Stimulated activated CD4-positive, alpha-beta T cell treated with anti-CD3 and anti-CD28 coated beads, Interleukin-1b, Interleukin-23, amount 100 ng/mL, for 24 hours (primary cell): ENCODE data around the gene PDGFRA.
"Not testable (repeated sequence)": the region's sequence is repeated elsewhere in the genome, so short reads cannot be mapped to it uniquely, and the experiment has no call there.

ENCODE experiments used
- DNase-seq, 4 experiments: peaks; one replicate each; pipeline ENCODE4 v3.0.0-alpha.2; 2020; ENCODE audit warnings: low read depth in 4 of 4, low spot score in 1 of 4

The PDGFRA gene

DNA sequence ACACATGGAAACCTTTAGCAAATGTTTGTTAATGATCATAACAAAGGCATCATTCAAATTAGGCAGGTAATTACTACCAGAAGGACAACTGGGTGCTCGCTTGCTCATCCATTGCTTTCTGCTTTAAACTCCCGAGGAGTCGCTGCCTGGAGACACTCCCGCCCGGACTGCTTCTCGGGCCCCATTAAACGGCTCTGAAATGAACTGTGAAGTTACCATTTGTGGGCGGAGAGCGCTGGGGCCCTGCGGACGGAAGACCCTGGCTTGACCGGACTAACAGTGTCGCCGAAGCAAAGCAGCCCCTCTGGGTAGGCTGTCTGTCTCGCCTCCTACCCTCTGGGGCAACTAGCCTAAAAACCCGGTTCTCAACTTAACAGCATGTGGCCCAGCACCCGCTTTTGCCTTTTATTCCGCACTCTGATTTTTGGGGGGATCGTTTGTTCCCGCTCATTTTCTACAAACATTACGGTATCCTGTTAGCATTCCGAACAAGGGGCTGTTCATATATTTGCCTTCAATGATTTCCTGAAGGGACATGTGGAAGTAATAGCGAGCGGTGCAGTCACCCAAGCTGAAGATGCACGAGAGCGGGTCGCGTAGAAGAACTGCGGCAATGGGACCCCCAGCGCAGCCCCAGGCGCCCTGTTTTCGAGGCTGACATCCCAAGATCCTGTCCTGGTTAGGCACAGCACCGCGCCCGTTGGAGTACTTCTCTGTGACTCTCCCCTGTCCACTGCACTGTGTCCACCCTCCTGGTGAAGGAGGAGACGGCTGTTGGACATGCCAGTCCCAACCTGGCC is 1.6 kb upstream of the PDGFRA start:
- DNase-seq = no peak

GRCh38 chr4:54228056-54228527 is 1.0 kb upstream of the PDGFRA start:
- no peak for DNase-seq

GRCh38 chr4:54228546-54228945 is 547 bp upstream of the PDGFRA start:
- no peak for DNase-seq

GRCh38 chr4:54229631-54230483 is 764 bp downstream of the PDGFRA start:
- DNase-seq = no peak

GRCh38 chr4:54230484-54231418 is 1.7 kb downstream of the PDGFRA start:
- DNase-seq = no peak

- DNase-seq = no peak
Observed at GRCh38 chr4:54231419-54231767, 2.3 kb downstream of the PDGFRA start.

DNA sequence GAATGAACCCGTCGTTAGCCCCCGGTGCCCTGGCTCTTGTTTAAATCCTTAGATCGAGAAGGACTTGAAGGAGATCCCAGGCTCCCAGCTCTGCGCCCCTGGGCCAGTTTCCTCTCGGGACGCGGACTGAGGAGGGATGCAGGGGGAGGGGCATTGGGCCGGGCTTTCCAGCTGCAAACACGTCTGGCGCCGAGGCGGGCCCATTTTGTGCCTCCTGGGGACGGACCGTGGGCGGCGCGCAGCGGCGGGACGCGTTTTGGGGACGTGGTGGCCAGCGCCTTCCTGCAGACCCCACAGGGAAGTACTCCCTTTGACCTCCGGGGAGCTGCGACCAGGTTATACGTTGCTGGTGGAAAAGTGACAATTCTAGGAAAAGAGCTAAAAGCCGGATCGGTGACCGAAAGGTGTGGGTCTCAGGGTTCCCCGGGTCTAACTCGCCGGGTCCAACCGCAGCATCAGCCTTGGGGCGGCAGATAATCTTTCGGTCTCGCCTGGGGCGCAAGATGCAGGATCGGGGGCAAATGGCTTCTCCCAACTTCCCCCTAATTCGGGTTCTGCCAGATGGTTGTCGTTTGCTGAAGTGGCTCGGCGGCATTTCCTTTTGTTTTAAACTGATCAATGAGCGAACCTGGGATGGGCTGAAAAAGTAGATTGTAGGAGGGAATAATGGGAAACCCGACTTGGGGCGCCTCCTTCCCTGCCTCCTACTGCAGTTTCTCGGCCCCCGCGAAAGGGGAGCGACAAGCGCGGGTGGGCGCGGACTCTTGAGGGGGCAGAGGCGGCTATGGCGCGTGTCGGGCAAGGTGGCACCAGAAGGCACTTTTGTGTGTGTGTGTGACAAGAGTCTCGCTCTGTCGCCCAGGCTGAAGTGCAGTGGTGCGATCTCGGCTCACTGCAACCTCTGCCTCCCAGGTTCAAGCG is 2.9 kb downstream of the PDGFRA start:
- DNase-seq = no peak

DNA sequence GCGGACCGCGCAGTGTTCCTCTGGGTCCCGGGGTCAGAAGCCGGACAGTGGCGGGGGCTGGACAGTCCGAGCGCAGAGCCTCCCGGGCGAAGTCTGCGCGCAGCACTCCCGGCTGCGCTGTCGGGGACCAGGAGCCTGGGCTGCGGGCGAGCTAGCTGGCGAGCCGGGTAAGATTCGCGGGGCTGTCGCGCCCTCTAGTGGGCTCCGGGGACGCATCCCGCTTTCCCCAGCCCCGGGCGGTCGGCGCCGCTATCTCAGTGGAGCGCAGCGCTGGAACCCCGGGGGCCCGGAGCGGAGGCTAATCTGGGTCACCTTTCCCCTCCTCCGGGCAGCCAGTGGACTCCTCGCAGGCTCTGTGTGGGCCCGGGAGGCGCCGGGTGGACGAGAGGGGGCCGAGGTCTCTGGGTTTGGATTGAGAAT is 4.2 kb downstream of the PDGFRA start:
- peak; percentile 67 to 73 (median 70) for DNase-seq

- peak in 3 of 4 experiments; percentile 40 to 56 (median 54) for DNase-seq
Observed at GRCh38 chr4:54233697-54234496, 4.8 kb downstream of the PDGFRA start.

GRCh38 chr4:54234497-54235205 is 5.6 kb downstream of the PDGFRA start:
- no peak for DNase-seq

DNA sequence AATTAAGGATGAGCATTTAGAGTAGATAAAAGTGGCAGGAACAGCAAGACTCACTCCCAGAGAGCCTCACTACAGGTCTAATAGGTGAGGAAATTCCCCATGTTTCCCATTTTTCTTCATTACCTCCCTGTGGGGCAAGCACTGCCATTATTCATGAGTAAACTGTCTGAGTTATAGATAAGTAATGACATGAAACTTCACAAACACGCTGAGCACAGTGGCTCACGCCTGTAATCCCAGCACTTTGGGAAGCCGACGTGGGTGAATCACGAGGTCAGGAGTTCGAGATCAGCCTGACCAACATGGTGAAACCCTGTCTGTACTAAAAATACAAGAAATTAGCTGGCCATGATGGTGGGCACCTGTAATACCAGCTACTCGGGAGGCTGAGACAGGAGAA is 7.2 kb downstream of the PDGFRA start:
- not testable (repeated sequence) for DNase-seq

DNA sequence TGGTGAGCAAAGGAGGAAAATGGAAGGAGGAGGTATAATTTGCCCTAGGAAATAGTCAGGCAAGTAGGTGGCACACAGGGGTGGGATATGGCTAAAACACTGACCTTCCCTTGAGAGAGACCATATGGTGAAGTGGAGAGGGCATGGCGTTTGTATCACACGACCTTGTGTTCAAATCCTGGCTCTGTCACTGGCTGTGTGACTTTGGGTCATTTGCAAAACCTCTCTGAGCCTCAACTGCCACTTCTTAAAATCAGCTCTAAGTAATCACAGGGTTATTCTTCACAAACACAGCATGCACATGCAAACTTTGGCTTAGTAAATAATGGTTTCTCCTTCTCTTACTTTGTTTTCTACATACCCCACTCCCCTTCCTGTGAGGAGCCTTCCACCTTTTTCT is 8.7 kb downstream of the PDGFRA start:
- DNase-seq = no peak

GRCh38 chr4:54238389-54238788 is 9.3 kb downstream of the PDGFRA start:
- DNase-seq = no peak

DNA sequence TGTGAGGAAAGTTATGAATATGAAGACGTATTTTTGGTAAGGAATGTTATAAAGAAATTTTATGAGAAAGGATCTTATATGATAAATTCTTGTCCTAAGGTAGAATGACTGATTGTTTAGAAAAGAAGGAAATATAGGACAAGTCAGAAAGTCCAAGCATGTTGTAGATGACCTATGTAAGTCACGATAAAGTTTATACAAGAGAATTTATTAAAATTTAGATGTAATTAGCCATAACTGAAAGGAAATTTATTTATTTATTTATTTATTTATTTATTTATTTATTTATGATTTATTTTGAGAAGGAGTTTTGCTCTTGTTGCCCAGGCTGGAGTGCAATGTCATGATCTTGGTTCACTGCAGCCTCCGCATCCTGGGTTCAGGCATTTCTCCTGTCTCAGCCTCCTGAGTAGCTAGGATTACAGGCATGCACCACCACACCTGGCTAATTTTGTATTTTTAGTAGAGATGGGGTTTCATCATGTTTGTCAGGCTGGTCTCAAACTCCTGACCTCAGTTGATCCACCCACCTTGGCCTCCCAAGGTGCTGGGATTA is 12.3 kb downstream of the PDGFRA start:
- not testable (repeated sequence) for DNase-seq

- DNase-seq = not testable (repeated sequence)
Observed at GRCh38 chr4:54243541-54243940, 14.4 kb downstream of the PDGFRA start.

DNA sequence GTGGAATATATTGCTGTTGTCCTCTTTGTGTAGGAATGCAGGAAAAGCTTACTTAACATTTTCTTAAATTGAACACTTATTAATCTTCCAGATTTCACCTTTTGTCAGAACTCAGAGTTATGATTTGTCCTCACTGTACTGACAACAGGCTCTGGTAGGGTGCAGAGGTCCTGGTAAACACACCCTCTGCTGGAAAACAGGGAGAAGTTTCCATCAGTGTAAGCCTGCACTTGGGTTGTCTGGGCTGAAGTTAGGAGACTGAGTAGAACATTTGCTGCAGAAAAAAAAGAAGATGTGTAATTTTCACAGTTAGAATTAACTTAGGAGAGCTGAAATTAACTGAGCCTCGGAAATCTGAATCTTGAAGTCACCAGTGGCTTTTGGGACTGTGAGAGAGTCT is 23.2 kb downstream of the PDGFRA start:
- not testable (repeated sequence) for DNase-seq

- DNase-seq = no peak
Observed at GRCh38 chr4:54254116-54254914, 25.2 kb downstream of the PDGFRA start.

DNA sequence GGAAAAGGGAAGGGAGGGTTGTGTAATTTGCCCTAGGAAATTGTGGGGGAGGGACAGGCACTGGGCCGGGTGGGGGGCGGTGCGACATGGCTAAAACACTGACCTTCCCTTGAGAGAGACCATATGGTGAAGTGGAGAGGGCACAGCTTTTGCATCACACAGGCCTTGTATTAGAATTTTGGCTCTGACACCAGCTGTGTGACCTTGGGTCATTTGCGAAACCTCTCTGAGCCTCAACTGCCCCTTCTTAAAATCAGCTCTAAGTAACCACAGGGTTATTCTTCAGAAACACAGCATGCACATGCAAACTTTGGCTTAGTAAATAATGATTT is 25.8 kb downstream of the PDGFRA start:
- DNase-seq = no peak
